Hair follicle dermal papilla cell (primary cell): ENCODE results near the gene AMHR2. TPM values are rescaled to one million over a fixed set of nuclear protein-coding genes. Genes with fewer than 3 reads are reported as not detected.

Experiments used
- total RNA-seq: library from RNA; depleted of rRNA; stranded (reverse); fragments of >200 nt; gene quantifications from 2 replicates; pipeline ENCODE4 v1.2.3, GENCODE V29; 2012

AMHR2 gene
- not detected in 2 replicates for total RNA-seq

DNA sequence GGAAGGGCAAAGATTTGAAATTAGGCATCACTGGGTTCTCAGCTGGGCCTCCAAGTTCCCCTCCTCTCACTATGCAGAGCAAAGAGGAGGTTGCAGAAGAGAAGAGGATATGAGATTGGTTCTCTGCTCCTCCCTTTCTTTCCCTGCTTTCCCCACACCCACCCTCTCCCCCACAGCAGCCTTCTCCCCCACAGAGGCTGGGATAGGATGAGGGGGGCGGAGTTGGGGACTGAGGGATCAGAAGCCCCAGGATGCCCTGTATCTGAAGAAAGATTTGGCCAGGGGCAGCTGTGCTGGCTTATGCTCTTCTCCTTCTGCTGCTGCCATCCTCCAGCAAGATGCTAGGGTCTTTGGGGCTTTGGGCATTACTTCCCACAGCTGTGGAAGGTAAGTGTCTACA, at the start of gene AMHR2:
Gene AMHR2, plus strand, starts transcription at position 259 of the 400 bp plus-strand sequence. Its CDS starts 80 bp downstream, at position 339.

DNA sequence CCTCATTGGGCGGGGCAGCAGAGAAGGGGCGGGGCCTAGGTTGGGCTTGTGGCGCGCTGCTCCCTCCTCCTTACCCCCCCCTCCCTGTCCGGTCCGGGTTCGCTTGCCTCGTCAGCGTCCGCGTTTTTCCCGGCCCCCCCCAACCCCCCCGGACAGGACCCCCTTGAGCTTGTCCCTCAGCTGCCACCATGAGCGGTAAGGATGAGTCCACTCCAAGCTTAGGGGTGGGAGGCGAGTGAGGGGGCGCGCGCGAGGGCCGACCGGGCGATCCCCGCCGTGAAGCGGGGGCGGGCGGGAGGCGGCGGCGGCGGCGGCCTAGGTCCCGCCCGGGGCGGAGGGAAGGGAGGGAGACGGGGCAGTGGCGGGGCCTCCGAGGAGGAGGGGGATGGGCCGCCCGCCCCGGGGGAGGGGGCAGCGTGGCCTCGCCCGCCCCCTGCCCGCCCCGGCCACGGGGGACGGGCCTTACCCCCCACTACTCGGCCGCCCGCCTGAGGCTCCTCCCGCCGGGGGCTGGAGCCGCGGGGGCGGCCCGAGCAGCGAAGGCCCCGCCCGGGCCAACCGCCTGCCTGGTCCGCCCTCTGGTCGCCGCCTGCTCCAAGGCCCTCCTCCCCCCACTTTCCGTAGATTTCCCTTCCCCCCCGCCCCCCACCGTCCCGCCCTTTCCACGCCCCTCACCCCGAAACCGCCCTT, 43.4 kb upstream of the AMHR2 start, which contains the start of gene SP1:
Gene SP1, plus strand, starts transcription at position 73 of the 690 bp plus-strand sequence. Its CDS starts 116 bp downstream, at position 189.

GRCh38 chr12:53441040-53441833, 17.6 kb downstream of the AMHR2 start, which contains the start of gene PRR13:
Gene PRR13, plus strand, starts transcription at chr12:53441734. Its CDS starts 981 bp downstream, at chr12:53442715.

DNA sequence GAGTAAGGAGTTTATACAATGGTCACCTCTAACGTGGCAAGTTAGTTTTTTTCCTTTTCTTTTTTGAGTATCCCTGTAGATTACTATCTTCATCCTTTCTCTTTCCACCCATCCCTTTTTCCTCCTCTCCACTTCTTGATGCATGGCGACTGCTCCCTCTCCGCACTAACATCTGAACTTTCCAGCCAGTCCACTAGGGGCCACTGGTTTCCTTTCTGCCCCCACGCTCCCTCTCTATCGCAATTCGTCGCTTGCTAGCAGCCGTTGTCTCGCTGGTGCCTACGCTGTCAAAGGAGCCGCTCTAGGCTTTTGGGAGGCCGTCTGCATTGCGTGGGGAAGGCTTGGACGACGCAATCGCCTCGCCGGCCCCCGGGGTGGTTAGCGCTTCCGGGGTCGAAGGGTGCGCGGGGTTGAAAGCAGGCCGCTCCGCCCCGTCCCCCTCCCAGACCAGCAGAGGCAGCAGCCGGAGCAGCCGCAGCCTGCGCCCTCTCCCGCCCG, 28.1 kb downstream of the AMHR2 start, which contains the start of gene PCBP2:
Gene PCBP2, plus strand, starts transcription at position 442 of the 498 bp plus-strand sequence. CDS start 2,699 bp downstream, outside the sequence.

Other genes with a start within 250 kb of the AMHR2 start
- 14.2 and 17.5 TPM in 2 replicates for gene ZNF740, start 243.1 kb upstream of the AMHR2 start, total RNA-seq
- 13.2 and 14.1 TPM in 2 replicates for gene CSAD, start 242.9 kb upstream of the AMHR2 start, total RNA-seq
- 1.3 and 1.8 TPM in 2 replicates for gene ITGB7, start 216.6 kb upstream of the AMHR2 start, total RNA-seq
- gene RARG, start 191.6 kb upstream of the AMHR2 start, total RNA-seq: 76.4 and 105 TPM in 2 replicates
- 1.6 and 1.8 TPM in 2 replicates for gene ESPL1, start 155.6 kb upstream of the AMHR2 start, total RNA-seq
- gene PFDN5, start 128.3 kb upstream of the AMHR2 start, total RNA-seq: 233 and 253 TPM in 2 replicates
- gene MYG1, start 124.2 kb upstream of the AMHR2 start, total RNA-seq: 38.8 and 39.8 TPM in 2 replicates
- 32.1 and 33.5 TPM in 2 replicates for gene AAAS, start 102.2 kb upstream of the AMHR2 start, total RNA-seq
- gene SP7, start 87.5 kb upstream of the AMHR2 start, total RNA-seq: not detected in 2 replicates
- 62.8 and 68.2 TPM in 2 replicates for gene SP1, start 43.7 kb upstream of the AMHR2 start, total RNA-seq
- gene PRR13, start 17.9 kb downstream of the AMHR2 start, total RNA-seq: 50.5 and 59.4 TPM in 2 replicates
- 257 and 260 TPM in 2 replicates for gene PCBP2, start 28.2 kb downstream of the AMHR2 start, total RNA-seq
- 51.5 and 53.5 TPM in 2 replicates for gene MAP3K12, start 75.6 kb downstream of the AMHR2 start, total RNA-seq
- 27.4 and 33.4 TPM in 2 replicates for gene TARBP2, start 77.4 kb downstream of the AMHR2 start, total RNA-seq
- gene NPFF, start 83.6 kb downstream of the AMHR2 start, total RNA-seq: not detected in 2 replicates
- 11.3 and 16.4 TPM in 2 replicates for gene ATF7, start 202.5 kb downstream of the AMHR2 start, total RNA-seq